Left ventricle myocardium inferior (tissue), 1 donor: ENCODE results near the gene AGAP3. TPM values are rescaled to one million over a fixed set of nuclear protein-coding genes. Genes with fewer than 3 reads are reported as not detected.

Experiments used
- DNase-seq: peaks from one replicate; pipeline ENCODE4 v3.0.0-alpha.2; 2020
- H3K27ac ChIP-seq: fragments of 200-600 bp; replicated peaks from 2 replicates; pipeline ENCODE4 v1.8.0; 2021
- H3K27me3 ChIP-seq: fragments of 200-600 bp; 2 replicates; pipeline ENCODE4 v1.8.0; 2021; ENCODE audit warnings: low read depth
- H3K36me3 ChIP-seq: fragments of 200-600 bp; 2 replicates; pipeline ENCODE4 v1.8.0; 2021
- H3K4me1 ChIP-seq: fragments of 200-600 bp; 2 replicates; pipeline ENCODE4 v1.8.0; 2021
- H3K4me3 ChIP-seq: fragments of 200-600 bp; 2 replicates; pipeline ENCODE4 v1.8.0; 2021; ENCODE audit warnings: mild to moderate bottlenecking, moderate library complexity
- H3K9me3 ChIP-seq: fragments of 200-600 bp; replicated peaks from 2 replicates; pipeline ENCODE4 v1.8.0; 2021
- CTCF ChIP-seq: fragments of 200-600 bp; IDR thresholded peaks from 2 replicates; pipeline ENCODE4 v1.8.0; 2021; ENCODE audit warnings: antibody characterized with exemption, mild to moderate bottlenecking, borderline replicate concordance
- intact Hi-C: fragments of 100-400 bp; cut with micrococcal nuclease; formaldehyde crosslinking; loops from one replicate; pipeline ENCODE4 v1.11.0; 2022
- total RNA-seq: library from RNA; stranded (reverse); fragmentation: NEBNext Ultra II Directional; extraction: Animal tissue kit (Norgen Biotek cat#: 25700); gene quantifications from one replicate; pipeline ENCODE4 v1.2.1, GENCODE V29; 2021
- donor health status: DM: no; HTN: yes; CAD: no; lungs with severe emphysema.

AGAP3 gene
- total RNA-seq, 1 donor from 2014 or later, result 51.0 TPM

GRCh38 chr7:151142686-151143040, 56.4 kb downstream of the AGAP3 start:
- H3K27me3 ChIP-seq, result no peaks in the 10 kb centered on the region
- H3K36me3 ChIP-seq, result peaks cover 27% of the 10 kb centered on the region
- TF ChIP-seq CTCF, result no peak
- intact Hi-C loops, result no loop called here
- peaks cover 31% of the 10 kb centered on the region for H3K4me1 ChIP-seq
- no peak overlapping the region for H3K4me3 ChIP-seq
- no peaks in the 10 kb centered on the region for H3K9me3 ChIP-seq
- DNase-seq, result no peak
- H3K27ac ChIP-seq, result peak overlapping the region; percentile 48

GRCh38 chr7:151143261-151144015, 57.2 kb downstream of the AGAP3 start:
- H3K27ac ChIP-seq, result peak overlapping the region; percentile 48
- peaks cover 26% of the 10 kb centered on the region for H3K36me3 ChIP-seq
- DNase-seq, result no peak
- no peak overlapping the region for H3K4me3 ChIP-seq
- no peaks in the 10 kb centered on the region for H3K9me3 ChIP-seq
- intact Hi-C loops, result no loop called here
- H3K27me3 ChIP-seq, result no peaks in the 10 kb centered on the region
- peaks cover 23% of the 10 kb centered on the region for H3K4me1 ChIP-seq
- no peak for TF ChIP-seq CTCF

DNA sequence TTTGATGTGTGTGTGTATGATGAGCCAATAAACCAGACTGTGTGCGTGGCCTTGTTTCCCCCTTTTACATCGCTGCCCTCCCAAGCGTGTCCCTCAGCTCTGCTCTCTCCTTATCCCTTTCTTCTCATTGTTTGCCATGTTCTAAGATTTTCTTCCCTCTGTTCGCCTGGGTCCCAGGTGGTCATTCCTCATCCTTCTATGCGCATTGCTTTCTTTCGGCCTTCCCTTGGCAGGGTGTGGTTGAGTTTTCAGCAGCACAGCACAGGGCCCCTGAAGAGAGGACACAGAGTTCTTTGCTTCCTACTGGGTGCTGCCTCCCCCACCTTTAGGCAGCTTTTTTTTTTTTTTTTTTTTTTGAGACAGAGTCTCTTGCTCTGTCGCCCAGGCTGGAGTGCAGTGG, 58.1 kb downstream of the AGAP3 start:
- peaks cover 26% of the 10 kb centered on the region for H3K36me3 ChIP-seq
- H3K4me3 ChIP-seq, result no peak overlapping the region
- H3K9me3 ChIP-seq, result no peaks in the 10 kb centered on the region
- intact Hi-C loops, result no loop called here
- DNase-seq, result no peak
- H3K27ac ChIP-seq, result no peak overlapping the region
- no peak for TF ChIP-seq CTCF
- no peaks in the 10 kb centered on the region for H3K27me3 ChIP-seq
- H3K4me1 ChIP-seq, result peaks cover 16% of the 10 kb centered on the region

DNA sequence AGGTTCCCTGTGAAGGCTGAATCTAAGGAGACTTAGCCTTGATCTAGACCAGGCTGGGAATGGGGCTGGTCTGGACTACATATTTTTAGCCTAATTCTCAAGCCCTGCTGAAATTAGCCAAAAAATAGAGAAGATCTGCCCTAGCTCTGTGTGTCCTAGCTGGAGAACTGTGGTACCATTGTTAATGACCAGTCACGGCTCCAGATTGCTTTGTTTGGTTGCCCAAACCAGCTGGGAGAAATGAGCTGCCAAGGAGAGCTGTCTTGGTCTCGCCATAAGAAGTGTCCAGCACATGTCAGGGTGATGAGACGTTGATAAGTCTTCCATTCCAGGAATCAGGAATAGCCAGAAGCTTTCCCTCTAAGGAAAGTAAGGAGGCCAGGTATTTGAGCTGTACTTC, 60.5 kb downstream of the AGAP3 start:
- no peak overlapping the region for H3K27ac ChIP-seq
- H3K4me1 ChIP-seq, result peaks cover 16% of the 10 kb centered on the region
- peaks cover 14% of the 10 kb centered on the region for H3K36me3 ChIP-seq
- H3K9me3 ChIP-seq, result no peaks in the 10 kb centered on the region
- H3K4me3 ChIP-seq, result no peak overlapping the region
- DNase-seq, result no peak
- intact Hi-C loops, result no loop called here
- peaks cover 10% of the 10 kb centered on the region for H3K27me3 ChIP-seq
- no peak for TF ChIP-seq CTCF

GRCh38 chr7:151148319-151149259, 62.3 kb downstream of the AGAP3 start:
- DNase-seq, result no peak
- H3K9me3 ChIP-seq, result no peaks in the 10 kb centered on the region
- H3K4me1 ChIP-seq, result peaks cover under 1% of the 10 kb centered on the region
- intact Hi-C loops, result no loop called here
- TF ChIP-seq CTCF, result no peak
- no peak overlapping the region for H3K27ac ChIP-seq
- H3K27me3 ChIP-seq, result peaks cover 27% of the 10 kb centered on the region
- peaks cover 7% of the 10 kb centered on the region for H3K36me3 ChIP-seq
- no peak overlapping the region for H3K4me3 ChIP-seq
